NB4 (cell line): Measurements from ENCODE around the gene MAGI2.

Experiments
- CTCF ChIP-seq: IDR thresholded peaks from one replicate; pipeline ENCODE4 v1.5.1; 2012; ENCODE audit warnings: low read depth, low read length
- MAX ChIP-seq: IDR thresholded peaks from 2 replicates; pipeline ENCODE4 v1.6.1; 2011; ENCODE audit warnings: low read depth, low read length
- POLR2A ChIP-seq: IDR thresholded peaks from 2 replicates; pipeline ENCODE4 v1.6.1; 2011; ENCODE audit warnings: mild to moderate bottlenecking; ENCODE audit not compliant: insufficient read length; ENCODE audit errors: extremely low read depth

- TF ChIP-seq CTCF (no peak), POLR2A (no peak), MAX (no peak)
Measured at GRCh38 chr7:77991656-77992055, 1461.8 kb downstream of the MAGI2 start.
